Liver (tissue), 3 donors: ENCODE measurements around the gene WDCP.

ENCODE experiments used
- CTCF ChIP-seq: fragments of 150-350 bp; IDR thresholded peaks from 2 replicates; pipeline ENCODE4 v1.5.1; 2017; ENCODE audit warnings: improper control_type of control experiment, low read depth, low read length; ENCODE audit not compliant: missing input control
- EGR1 ChIP-seq, 2 donors: IDR thresholded peaks; 2 replicates each; pipeline ENCODE4 v1.6.1; 2016 to 2018; ENCODE audit warnings: antibody characterized with exemption in 2 of 2, low read depth in 2 of 2
- FOXA1 ChIP-seq: IDR thresholded peaks from 2 replicates; pipeline ENCODE4 v1.6.1; 2016; ENCODE audit warnings: antibody characterized with exemption
- FOXA2 ChIP-seq: IDR thresholded peaks from 2 replicates; pipeline ENCODE4 v1.6.1; 2016; ENCODE audit warnings: antibody characterized with exemption
- HNF4A ChIP-seq, 2 donors: conservative IDR thresholded peaks; 2 replicates each; pipeline ENCODE4 v1.6.1; 2016; ENCODE audit warnings: antibody characterized with exemption in 2 of 2, mild to moderate bottlenecking in 2 of 2
- JUND ChIP-seq, 2 donors: IDR thresholded peaks; 2 replicates each; pipeline ENCODE4 v1.6.1; 2016; ENCODE audit warnings: antibody characterized with exemption in 2 of 2
- RXRA ChIP-seq, 2 donors: IDR thresholded peaks; 2 replicates each; pipeline ENCODE4 v1.6.1; 2017 to 2018; ENCODE audit warnings: antibody characterized with exemption in 2 of 2, mild to moderate bottlenecking in 1 of 2
- TAF1 ChIP-seq: conservative IDR thresholded peaks from 2 replicates; pipeline ENCODE4 v1.6.1; 2016; ENCODE audit warnings: antibody characterized with exemption, mild to moderate bottlenecking
- donor health status: healthy.
- donor health status: healthy.

- no peak for TF ChIP-seq HNF4A (conservative IDR thresholded peaks at IDR 0.05)
- TF ChIP-seq FOXA2, result no peak
- no peak for TF ChIP-seq CTCF
- TF ChIP-seq TAF1, result no peak
- TF ChIP-seq JUND (IDR thresholded peaks at IDR 0.05), result no peak
- no peak for TF ChIP-seq EGR1 (IDR thresholded peaks at IDR 0.05; ENCODE audit: low read depth in 2 of 2)
- no peak for TF ChIP-seq RXRA (IDR thresholded peaks at IDR 0.05)
- TF ChIP-seq FOXA1, result no peak
Measured at GRCh38 chr2:24051833-24052232, 4.6 kb upstream of the WDCP start.
